DOHH2 (cell line): ENCODE data around the gene STRA6.

Experiments
- EZH2phosphoT487 ChIP-seq: fragments of 200-600 bp; sonication (generic); IDR thresholded peaks from 2 replicates; pipeline ENCODE4 v1.6.1; 2017; ENCODE audit warnings: borderline replicate concordance, mild to moderate bottlenecking, antibody characterized with exemption, low read length, moderate library complexity, mixed read lengths
- TF ChIP-seq, protein P1 (sequence below): fragments of 200-600 bp; sonication (generic); IDR thresholded peaks from one replicate; pipeline ENCODE4 v1.5.1; 2014; ENCODE audit warnings: antibody characterized with exemption, mild to moderate bottlenecking, low read depth, low read length; ENCODE audit not compliant: poor library complexity, severe bottlenecking

DNA sequence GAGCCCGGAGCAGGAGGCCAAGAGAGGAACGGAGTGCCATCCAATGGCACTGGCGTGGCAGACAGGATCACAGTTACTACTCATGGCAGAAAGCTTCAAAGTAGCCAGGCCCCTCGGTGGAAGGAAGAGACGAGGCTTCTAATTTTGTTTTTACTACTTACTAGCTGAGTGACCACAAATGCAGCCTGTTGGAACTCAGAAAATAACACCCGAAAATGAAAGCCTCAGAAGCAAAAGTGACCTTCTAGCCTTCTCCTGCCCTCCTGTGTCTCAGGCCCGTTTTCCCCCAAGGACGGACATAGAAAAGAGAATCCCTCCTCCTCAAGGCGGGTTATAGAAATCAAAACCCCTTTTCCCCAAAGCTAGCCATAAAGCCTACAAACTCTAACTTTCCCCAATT, 9.9 kb upstream of the STRA6 start:
- TF ChIP-seq, protein P1, sequence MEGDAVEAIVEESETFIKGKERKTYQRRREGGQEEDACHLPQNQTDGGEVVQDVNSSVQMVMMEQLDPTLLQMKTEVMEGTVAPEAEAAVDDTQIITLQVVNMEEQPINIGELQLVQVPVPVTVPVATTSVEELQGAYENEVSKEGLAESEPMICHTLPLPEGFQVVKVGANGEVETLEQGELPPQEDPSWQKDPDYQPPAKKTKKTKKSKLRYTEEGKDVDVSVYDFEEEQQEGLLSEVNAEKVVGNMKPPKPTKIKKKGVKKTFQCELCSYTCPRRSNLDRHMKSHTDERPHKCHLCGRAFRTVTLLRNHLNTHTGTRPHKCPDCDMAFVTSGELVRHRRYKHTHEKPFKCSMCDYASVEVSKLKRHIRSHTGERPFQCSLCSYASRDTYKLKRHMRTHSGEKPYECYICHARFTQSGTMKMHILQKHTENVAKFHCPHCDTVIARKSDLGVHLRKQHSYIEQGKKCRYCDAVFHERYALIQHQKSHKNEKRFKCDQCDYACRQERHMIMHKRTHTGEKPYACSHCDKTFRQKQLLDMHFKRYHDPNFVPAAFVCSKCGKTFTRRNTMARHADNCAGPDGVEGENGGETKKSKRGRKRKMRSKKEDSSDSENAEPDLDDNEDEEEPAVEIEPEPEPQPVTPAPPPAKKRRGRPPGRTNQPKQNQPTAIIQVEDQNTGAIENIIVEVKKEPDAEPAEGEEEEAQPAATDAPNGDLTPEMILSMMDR, result no peak
- TF ChIP-seq EZH2phosphoT487, result no peak
